Measurements from ENCODE around the gene THRA.
"Not testable (repeated sequence)": the region's sequence is repeated elsewhere in the genome, so short reads cannot be mapped to it uniquely, and the experiment has no call there.

The THRA gene

GRCh38 chr17:40113907-40114245 is 51.1 kb downstream of the THRA start:
- DNase-seq, result no peak

- no peak for DNase-seq
Measured at GRCh38 chr17:40115101-40115436, 52.3 kb downstream of the THRA start.

GRCh38 chr17:40121181-40122135 is 58.7 kb downstream of the THRA start, which contains the start of gene MSL1:
TSS of gene MSL1 (plus strand) at chr17:40121971. CDS start at chr17:40122613, 642 bp downstream.
- DNase-seq, result peak; percentile 88 to 90

GRCh38 chr17:40122136-40122998 is 59.6 kb downstream of the THRA start:
- peak; percentile 39 to 65 for DNase-seq

- DNase-seq, result peak; percentile 75 to 76
Measured at GRCh38 chr17:40122999-40123810, 60.4 kb downstream of the THRA start.

GRCh38 chr17:40123811-40124114 is 61.0 kb downstream of the THRA start:
- DNase-seq, result no peak

GRCh38 chr17:40124279-40125141 is 61.7 kb downstream of the THRA start:
- DNase-seq, result no peak

GRCh38 chr17:40129498-40129897 is 66.7 kb downstream of the THRA start:
- DNase-seq, result no peak

- no peak for DNase-seq
Measured at GRCh38 chr17:40130352-40131042, 67.7 kb downstream of the THRA start.

GRCh38 chr17:40134184-40134583 is 71.4 kb downstream of the THRA start:
- DNase-seq, result no peak

GRCh38 chr17:40135817-40136216 is 73.1 kb downstream of the THRA start:
- no peak for DNase-seq

GRCh38 chr17:40139566-40140058 is 76.8 kb downstream of the THRA start:
- no peak for DNase-seq

GRCh38 chr17:40143166-40143565 is 80.4 kb downstream of the THRA start:
- not testable (repeated sequence) for DNase-seq
